Hematopoietic multipotent progenitor cell treated with erythropoietin and hydrocortisone succinate and interleukin-3 and kit ligand, for 15 days (in vitro differentiated cells): ENCODE results near the gene GPRC5C.
A peak's percentile ranks its signal among the peaks of the same experiment; 100 is the strongest.
"Not testable (repeated sequence)": the region's sequence is repeated elsewhere in the genome, so short reads cannot be mapped to it uniquely, and the experiment has no call there.

Experiments used
- DNase-seq: peaks from one replicate; pipeline ENCODE4 v3.0.0-alpha.2; 2015; ENCODE audit warnings: low spot score

Gene GPRC5C

GRCh38 chr17:74472890-74473289, 41.0 kb downstream of the GPRC5C start:
- DNase-seq = no peak

GRCh38 chr17:74473294-74473693, 41.4 kb downstream of the GPRC5C start:
- DNase-seq = no peak

- no peak for DNase-seq
These were observed 42.3 kb downstream of the GPRC5C start for GRCh38 chr17:74474043-74474792.

- no peak for DNase-seq
These were observed 43.3 kb downstream of the GPRC5C start for GRCh38 chr17:74475189-74475588.

GRCh38 chr17:74477411-74477810, 45.5 kb downstream of the GPRC5C start:
- no peak for DNase-seq

- DNase-seq = no peak
These were observed 46.7 kb downstream of the GPRC5C start for GRCh38 chr17:74478420-74479100.

- no peak for DNase-seq
These were observed 48.4 kb downstream of the GPRC5C start for GRCh38 chr17:74480290-74480689.

GRCh38 chr17:74481621-74482020, 49.7 kb downstream of the GPRC5C start:
- no peak for DNase-seq

- no peak for DNase-seq
These were observed 52.2 kb downstream of the GPRC5C start for GRCh38 chr17:74484066-74484465.

GRCh38 chr17:74485022-74485743, 53.3 kb downstream of the GPRC5C start:
- DNase-seq = no peak

GRCh38 chr17:74485841-74486240, 54.0 kb downstream of the GPRC5C start:
- no peak for DNase-seq

- not testable (repeated sequence) for DNase-seq
These were observed 56.4 kb downstream of the GPRC5C start for GRCh38 chr17:74488276-74488675.

- no peak for DNase-seq
These were observed 58.8 kb downstream of the GPRC5C start for GRCh38 chr17:74490716-74491115.

- DNase-seq = no peak
These were observed 59.7 kb downstream of the GPRC5C start for GRCh38 chr17:74491626-74492025.

GRCh38 chr17:74493331-74493833, 61.5 kb downstream of the GPRC5C start:
- DNase-seq = peak; percentile 38
